ENCODE measurements around the gene CMKLR1. TPM values are rescaled to one million over a fixed set of nuclear protein-coding genes. Genes with fewer than 3 reads are reported as not detected.

The CMKLR1 gene
- total RNA-seq, 1 experiment from 2014 or later = 0.66 TPM

- Histone ChIP-seq H3K4me1 (ENCODE audit: insufficient read depth, low read length) (no peaks in the 10 kb centered on the region), H3K14ac (ENCODE audit: insufficient read depth, low read length) (no peak overlapping the region), H3K9ac (ENCODE audit: extremely low read depth, insufficient read length, low read length) (no peak overlapping the region), H2BK15ac (ENCODE audit: low read depth, low read length) (no peak overlapping the region), H3K18ac (ENCODE audit: insufficient read length, low read depth, low read length) (no peak overlapping the region), H3T11ph (ENCODE audit: low read length) (no peak overlapping the region), H2AFZ (ENCODE audit: low read length) (no peak overlapping the region), H2BK12ac (ENCODE audit: insufficient read length, low read depth, low read length) (no peak overlapping the region), H3K23me2 (ENCODE audit: insufficient read length, low read depth, low read length, poor library complexity, severe bottlenecking) (no peaks in the 10 kb centered on the region), H3K27ac (ENCODE audit: insufficient read length, low read depth, low read length) (no peak overlapping the region), H3K9me3 (ENCODE audit: control insufficient read depth, low read depth, low read length) (no peaks in the 10 kb centered on the region), H2BK20ac (ENCODE audit: low read depth, low read length, poor library complexity, severe bottlenecking) (no peak overlapping the region), H3K79me1 (ENCODE audit: insufficient read depth, low read depth, low read length, poor library complexity, severe bottlenecking) (no peaks in the 10 kb centered on the region), H3K4ac (ENCODE audit: low read depth, low read length) (no peak overlapping the region), H2BK120ac (ENCODE audit: low read depth, low read length, poor library complexity, severe bottlenecking) (no peak overlapping the region), H4K8ac (replicated peaks; ENCODE audit: insufficient read length, low read depth, low read length) (no peak overlapping the region), H4K5ac (ENCODE audit: insufficient read length, low read depth, low read length) (no peak overlapping the region), H4K20me1 (ENCODE audit: control insufficient read depth, insufficient read depth, insufficient read length) (peaks cover 2% of the 10 kb centered on the region), H2AK5ac (ENCODE audit: insufficient read length, low read length) (no peak overlapping the region), H3K23ac (ENCODE audit: insufficient read length, low read depth, low read length) (no peak overlapping the region), H3K79me2 (ENCODE audit: insufficient read depth, low read length) (no peaks in the 10 kb centered on the region), H3K27me3 (ENCODE audit: insufficient read depth, low read length) (no peaks in the 10 kb centered on the region), H3K4me2 (ENCODE audit: insufficient read depth, insufficient read length, low read length) (no peak overlapping the region), H3K56ac (ENCODE audit: insufficient read length, low read depth, low read length) (no peak overlapping the region), H2BK5ac (ENCODE audit: insufficient read length, low read length) (no peak overlapping the region), H4K91ac (ENCODE audit: insufficient read length, low read depth, low read length) (no peak overlapping the region)
- H3K4me1 Mint-ChIP-seq = peaks cover 15 to 17% of the 10 kb centered on the region in 2 experiments
- H3K9me3 Mint-ChIP-seq = no peaks in the 10 kb centered on the region; a peak in 2 of 5 replicates
- H3K36me3 Mint-ChIP-seq (ENCODE audit: insufficient read depth in 1 of 3, low read depth in 3 of 3) = no peaks in the 10 kb centered on the region
- H3K4me3 Mint-ChIP-seq = no peak overlapping the region
- no peak overlapping the region for H3K27ac Mint-ChIP-seq
- DNase-seq = no peak
- TF ChIP-seq CTCF (conservative IDR thresholded peaks at IDR 0.05) = no peak
- H3K27me3 Mint-ChIP-seq (ENCODE audit: low read depth) = no peaks in the 10 kb centered on the region; the same call in none of the 2 replicates
Measured at GRCh38 chr12:108360487-108360886, 21.4 kb upstream of the CMKLR1 start.

Measured in H9 (cell line).